Activated CD4-positive, CD25-positive, alpha-beta regulatory T cell treated with anti-CD3 and anti-CD28 coated beads, Interleukin-2, amount 50 U/mL, for 16 hours (primary cell): ENCODE measurements around the gene DVL1.
"Not testable (repeated sequence)": the region's sequence is repeated elsewhere in the genome, so short reads cannot be mapped to it uniquely, and the experiment has no call there.

Source experiments
- DNase-seq: peaks from one replicate; pipeline ENCODE4 v3.0.0-alpha.2; 2020; ENCODE audit warnings: low read depth, low spot score

Gene DVL1

GRCh38 chr1:1349256-1350012 lies at the start of gene DVL1:
Gene DVL1 (minus strand): TSS chr1:1349418. CDS start chr1:1349065, 353 bp downstream.
- DNase-seq: peak; percentile 35

GRCh38 chr1:1398677-1399186 lies 49.5 kb upstream of the DVL1 start:
- no peak for DNase-seq

GRCh38 chr1:1397839-1398523 lies 48.8 kb upstream of the DVL1 start:
- no peak for DNase-seq

- no peak for DNase-seq
Measured at GRCh38 chr1:1395166-1395565, 45.9 kb upstream of the DVL1 start.

GRCh38 chr1:1394116-1394515 lies 44.9 kb upstream of the DVL1 start:
- no peak for DNase-seq

- no peak for DNase-seq
Measured at GRCh38 chr1:1393428-1393827, 44.2 kb upstream of the DVL1 start.

- DNase-seq: no peak
Measured at GRCh38 chr1:1393014-1393413, 43.8 kb upstream of the DVL1 start.

- no peak for DNase-seq
Measured at GRCh38 chr1:1391225-1391624, 42.0 kb upstream of the DVL1 start.

- no peak for DNase-seq
Measured at GRCh38 chr1:1390675-1391074, 41.5 kb upstream of the DVL1 start.

- DNase-seq: no peak
Measured at GRCh38 chr1:1388078-1388472, 38.9 kb upstream of the DVL1 start.

- DNase-seq: no peak
Measured at GRCh38 chr1:1387098-1388077, 38.2 kb upstream of the DVL1 start.

GRCh38 chr1:1385931-1386330 lies 36.7 kb upstream of the DVL1 start:
- DNase-seq: no peak

- DNase-seq: not testable (repeated sequence)
Measured at GRCh38 chr1:1385339-1385738, 36.1 kb upstream of the DVL1 start.

GRCh38 chr1:1381294-1381693 lies 32.1 kb upstream of the DVL1 start:
- no peak for DNase-seq

- no peak for DNase-seq
Measured at GRCh38 chr1:1380860-1381259, 31.6 kb upstream of the DVL1 start.

- no peak for DNase-seq
Measured at GRCh38 chr1:1377540-1378205, 28.5 kb upstream of the DVL1 start.

- no peak for DNase-seq
Measured at GRCh38 chr1:1376551-1377226, 27.5 kb upstream of the DVL1 start.

GRCh38 chr1:1374929-1375662 lies 25.9 kb upstream of the DVL1 start, which contains the start of gene AURKAIP1:
Gene AURKAIP1 (minus strand): TSS chr1:1375207. CDS start chr1:1374756, 451 bp downstream.
- DNase-seq: peak; percentile 91

- no peak for DNase-seq
Measured at GRCh38 chr1:1374589-1374928, 25.3 kb upstream of the DVL1 start.
